ENCODE data around the gene SETD6.

DNA sequence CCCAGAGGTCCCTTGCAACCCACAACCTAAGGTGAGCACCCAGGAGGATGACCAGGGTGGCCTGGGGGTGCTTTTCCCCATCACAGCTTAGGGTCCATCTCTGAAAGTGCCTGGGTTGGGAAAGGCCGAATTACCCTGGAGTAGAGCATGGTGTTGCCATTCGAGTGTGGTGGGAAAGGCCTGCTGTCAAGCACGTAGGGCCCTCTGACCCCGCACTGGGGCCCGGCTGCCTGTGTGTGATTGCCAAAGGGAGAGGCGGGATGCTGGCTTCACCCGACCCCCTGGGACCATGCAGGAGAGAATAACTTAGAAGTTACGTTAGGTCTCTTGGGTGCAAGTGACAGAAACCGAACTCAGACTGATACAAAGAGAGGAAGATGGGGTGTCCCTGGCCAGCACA is 43.1 kb upstream of the SETD6 start:
- TF ChIP-seq, protein P1, sequence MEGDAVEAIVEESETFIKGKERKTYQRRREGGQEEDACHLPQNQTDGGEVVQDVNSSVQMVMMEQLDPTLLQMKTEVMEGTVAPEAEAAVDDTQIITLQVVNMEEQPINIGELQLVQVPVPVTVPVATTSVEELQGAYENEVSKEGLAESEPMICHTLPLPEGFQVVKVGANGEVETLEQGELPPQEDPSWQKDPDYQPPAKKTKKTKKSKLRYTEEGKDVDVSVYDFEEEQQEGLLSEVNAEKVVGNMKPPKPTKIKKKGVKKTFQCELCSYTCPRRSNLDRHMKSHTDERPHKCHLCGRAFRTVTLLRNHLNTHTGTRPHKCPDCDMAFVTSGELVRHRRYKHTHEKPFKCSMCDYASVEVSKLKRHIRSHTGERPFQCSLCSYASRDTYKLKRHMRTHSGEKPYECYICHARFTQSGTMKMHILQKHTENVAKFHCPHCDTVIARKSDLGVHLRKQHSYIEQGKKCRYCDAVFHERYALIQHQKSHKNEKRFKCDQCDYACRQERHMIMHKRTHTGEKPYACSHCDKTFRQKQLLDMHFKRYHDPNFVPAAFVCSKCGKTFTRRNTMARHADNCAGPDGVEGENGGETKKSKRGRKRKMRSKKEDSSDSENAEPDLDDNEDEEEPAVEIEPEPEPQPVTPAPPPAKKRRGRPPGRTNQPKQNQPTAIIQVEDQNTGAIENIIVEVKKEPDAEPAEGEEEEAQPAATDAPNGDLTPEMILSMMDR (conservative IDR thresholded peaks at IDR 0.05 in 1 of 2, IDR thresholded peaks at IDR 0.05 in 1 of 2; ENCODE audit: extremely low read depth in 1 of 2, insufficient read depth in 1 of 2, low read depth in 1 of 2, low read length in 2 of 2) = no peak
- no peak for TF ChIP-seq EZH2 (IDR thresholded peaks at IDR 0.05; ENCODE audit: borderline replicate concordance, low read length)
